Measurements from ENCODE around the gene RFX5.

RFX5 gene

DNA sequence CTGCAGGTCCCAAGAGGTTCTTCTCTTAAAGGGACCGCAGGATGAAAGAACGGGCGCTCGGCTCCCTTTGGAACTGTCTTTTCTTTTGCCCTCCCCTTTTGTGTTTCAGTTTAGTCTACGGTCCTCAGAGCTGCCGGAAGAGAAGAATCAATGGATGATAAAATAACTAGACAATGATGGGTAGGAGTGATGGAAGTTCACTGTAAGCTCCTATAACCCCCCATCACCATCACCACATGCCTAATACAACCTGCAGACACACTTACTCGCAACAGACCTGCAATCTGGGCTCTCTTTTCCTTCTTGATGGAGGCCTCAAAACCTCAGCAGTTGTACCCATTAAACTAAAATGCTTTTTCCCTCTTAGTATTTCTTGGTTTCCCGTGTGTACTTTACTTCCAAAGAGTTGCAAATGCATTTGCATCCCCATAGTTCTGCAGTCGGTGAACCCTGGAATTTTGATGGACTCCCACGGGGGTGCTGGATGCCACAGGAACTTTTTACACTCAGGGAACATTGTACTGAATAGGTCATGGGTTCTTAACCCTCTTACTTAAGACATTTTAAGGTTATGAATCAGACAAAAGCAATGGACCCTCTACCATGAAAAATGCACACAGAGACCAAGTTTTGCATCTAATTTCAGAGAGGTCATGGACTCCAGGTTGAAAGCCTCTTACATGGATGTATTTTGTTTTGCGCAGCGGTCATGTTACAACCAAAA is 633 bp upstream of the RFX5 start:
- H3K4me1 ChIP-seq (ENCODE audit: control insufficient read depth, insufficient read depth, low read length) = peaks cover 11% of the 10 kb centered on the region
- H3K36me3 ChIP-seq (ENCODE audit: control insufficient read depth, insufficient read depth, low read length) = peaks cover 13% of the 10 kb centered on the region
- no peak overlapping the region for H3K9ac ChIP-seq (ENCODE audit: low read length)
- H3K27me3 ChIP-seq (ENCODE audit: control insufficient read depth, insufficient read depth, low read length) = no peaks in the 10 kb centered on the region
- H3K4me3 ChIP-seq (ENCODE audit: low read length) = peak overlapping the region; percentile 85
- H3K27ac ChIP-seq (ENCODE audit: low read depth, low read length) = peak overlapping the region; percentile 49

DNA sequence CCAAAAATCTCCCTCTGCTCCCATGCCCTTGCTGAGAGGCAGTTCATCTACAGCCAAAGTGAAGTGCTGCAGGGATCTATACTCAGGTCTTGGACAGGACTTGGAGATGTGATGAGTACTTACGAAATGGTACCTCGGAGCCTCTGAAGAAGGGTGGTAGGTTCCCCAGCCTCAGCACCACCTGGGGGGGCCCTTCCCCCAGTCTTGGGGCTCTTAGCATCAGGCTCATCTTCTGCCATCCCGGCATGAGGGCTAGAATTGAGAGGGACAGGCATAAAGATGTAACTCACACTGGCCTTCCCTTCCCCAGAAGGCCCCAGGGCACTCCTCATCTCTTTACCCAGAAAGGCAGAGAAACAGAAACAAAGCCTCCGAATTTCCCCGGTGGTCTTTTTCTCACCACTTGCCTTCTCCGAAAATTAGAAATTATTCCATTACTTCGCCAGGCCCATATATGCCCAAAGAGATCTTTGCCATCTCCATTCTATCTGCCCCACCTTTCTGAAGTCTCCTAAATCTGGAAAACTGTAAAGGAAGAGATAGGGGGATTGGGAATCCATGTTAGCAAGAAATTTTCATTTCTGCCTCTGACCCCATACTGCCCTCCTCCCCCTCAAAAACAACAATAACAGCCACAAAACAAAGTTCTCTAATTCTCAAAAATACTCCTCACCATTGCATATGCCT is 827 bp downstream of the RFX5 start:
- peaks cover 11% of the 10 kb centered on the region for H3K4me1 ChIP-seq (ENCODE audit: control insufficient read depth, insufficient read depth, low read length)
- H3K27ac ChIP-seq (ENCODE audit: low read depth, low read length) = peak overlapping the region; percentile 89
- H3K4me3 ChIP-seq (ENCODE audit: low read length) = peak overlapping the region; percentile 85
- H3K9ac ChIP-seq (ENCODE audit: low read length) = peak overlapping the region; percentile 63
- H3K36me3 ChIP-seq (ENCODE audit: control insufficient read depth, insufficient read depth, low read length) = peaks cover 13% of the 10 kb centered on the region
- no peaks in the 10 kb centered on the region for H3K27me3 ChIP-seq (ENCODE audit: control insufficient read depth, insufficient read depth, low read length)

DNA sequence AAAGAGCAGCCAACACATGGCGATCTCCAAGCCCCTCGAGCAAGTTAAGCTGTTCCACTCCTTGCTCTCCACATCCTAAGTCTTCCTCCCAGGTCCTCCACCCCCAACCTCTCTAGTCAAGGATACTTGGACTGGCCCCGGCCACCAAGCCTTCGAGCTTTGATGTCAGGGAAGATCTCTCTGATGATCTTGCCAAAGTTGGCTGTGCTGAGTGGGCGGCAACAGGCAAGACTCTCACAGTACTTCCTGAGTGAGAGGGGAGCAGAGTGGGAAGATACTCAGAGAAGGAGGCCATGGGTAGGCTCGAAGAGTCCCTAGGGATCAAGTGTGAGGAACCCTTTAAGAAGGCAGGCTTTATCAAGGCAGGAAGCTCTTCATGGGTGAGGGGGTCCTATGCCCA is 2.8 kb downstream of the RFX5 start:
- Histone ChIP-seq H3K4me3 (ENCODE audit: low read length) (no peak overlapping the region), H3K9ac (ENCODE audit: low read length) (no peak overlapping the region), H3K36me3 (ENCODE audit: control insufficient read depth, insufficient read depth, low read length) (peaks cover 13% of the 10 kb centered on the region), H3K27me3 (ENCODE audit: control insufficient read depth, insufficient read depth, low read length) (no peaks in the 10 kb centered on the region), H3K4me1 (ENCODE audit: control insufficient read depth, insufficient read depth, low read length) (peaks cover 11% of the 10 kb centered on the region), H3K27ac (ENCODE audit: low read depth, low read length) (no peak overlapping the region)

DNA sequence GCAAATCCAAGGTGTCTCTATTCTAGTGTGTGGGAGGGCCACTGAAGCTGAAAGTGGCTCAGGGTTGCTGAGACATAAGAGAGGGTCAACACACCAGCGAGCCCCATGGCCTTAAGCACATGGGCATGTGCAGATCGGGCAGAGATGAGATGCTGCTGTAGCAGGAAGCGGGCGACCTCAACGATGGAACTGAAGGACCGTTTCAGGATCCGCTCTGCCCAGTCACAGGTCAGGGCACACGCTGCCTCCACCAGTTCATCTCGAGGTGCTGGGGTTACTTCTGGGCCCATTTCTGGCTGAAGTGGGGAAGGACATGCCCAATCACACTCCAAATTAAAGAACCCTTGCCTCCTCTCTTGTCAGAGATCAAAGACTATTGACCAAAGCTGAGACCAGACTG is 3.5 kb downstream of the RFX5 start:
- H3K9ac ChIP-seq (ENCODE audit: low read length) = no peak overlapping the region
- no peak overlapping the region for H3K4me3 ChIP-seq (ENCODE audit: low read length)
- peaks cover 13% of the 10 kb centered on the region for H3K36me3 ChIP-seq (ENCODE audit: control insufficient read depth, insufficient read depth, low read length)
- H3K4me1 ChIP-seq (ENCODE audit: control insufficient read depth, insufficient read depth, low read length) = peaks cover 11% of the 10 kb centered on the region
- H3K27me3 ChIP-seq (ENCODE audit: control insufficient read depth, insufficient read depth, low read length) = no peaks in the 10 kb centered on the region
- no peak overlapping the region for H3K27ac ChIP-seq (ENCODE audit: low read depth, low read length)

DNA sequence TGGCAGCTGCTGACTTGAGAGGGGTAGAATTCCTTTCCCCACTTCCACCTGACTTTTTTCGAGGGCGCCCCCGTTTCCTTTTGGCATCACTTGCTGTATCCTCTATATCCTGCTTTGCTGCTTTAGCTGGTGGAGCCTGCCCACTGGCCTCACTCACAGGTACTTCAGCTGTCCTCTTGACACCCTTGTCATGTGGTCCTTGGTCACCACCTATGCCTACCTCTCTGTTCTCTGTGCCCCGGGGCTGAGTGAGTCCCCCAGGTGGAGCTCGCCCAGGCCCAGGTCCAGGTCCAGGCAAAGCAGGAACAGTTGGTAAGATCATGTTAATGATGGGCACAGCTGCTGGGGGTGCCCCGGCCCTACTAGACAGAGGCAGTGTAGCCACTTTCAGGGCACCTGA is 4.5 kb downstream of the RFX5 start:
- no peak overlapping the region for H3K4me3 ChIP-seq (ENCODE audit: low read length)

DNA sequence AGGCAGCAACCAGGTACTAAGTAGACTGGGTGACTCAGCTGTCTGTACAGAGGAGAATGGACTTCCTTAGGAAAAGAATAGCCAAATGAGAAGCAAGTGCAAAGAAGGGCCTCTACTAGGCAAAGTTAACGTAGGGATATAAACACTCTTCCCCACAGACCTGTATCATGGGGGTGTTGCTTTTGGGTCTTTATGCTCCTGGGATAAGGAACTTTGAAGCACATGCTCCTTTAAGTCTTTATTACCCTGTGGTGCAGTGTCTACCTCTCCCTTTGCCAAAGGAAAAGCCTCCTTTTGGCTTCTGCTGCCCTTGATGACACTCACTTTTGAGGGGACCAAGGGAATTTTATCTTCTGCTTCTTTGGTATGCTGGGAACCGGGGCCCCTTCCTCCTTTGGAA is 5.0 kb downstream of the RFX5 start:
- Histone ChIP-seq H3K4me1 (ENCODE audit: control insufficient read depth, insufficient read depth, low read length) (peaks cover 6% of the 10 kb centered on the region), H3K27ac (ENCODE audit: low read depth, low read length) (no peak overlapping the region), H3K27me3 (ENCODE audit: control insufficient read depth, insufficient read depth, low read length) (no peaks in the 10 kb centered on the region), H3K36me3 (ENCODE audit: control insufficient read depth, insufficient read depth, low read length) (peaks cover 13% of the 10 kb centered on the region), H3K9ac (ENCODE audit: low read length) (no peak overlapping the region), H3K4me3 (ENCODE audit: low read length) (no peak overlapping the region)

More for the DNA sequence above, 4.5 kb downstream of the RFX5 start:
- H3K27ac ChIP-seq (ENCODE audit: low read depth, low read length) = no peak overlapping the region
- H3K4me1 ChIP-seq (ENCODE audit: control insufficient read depth, insufficient read depth, low read length) = peaks cover 8% of the 10 kb centered on the region
- no peak overlapping the region for H3K9ac ChIP-seq (ENCODE audit: low read length)
- peaks cover 13% of the 10 kb centered on the region for H3K36me3 ChIP-seq (ENCODE audit: control insufficient read depth, insufficient read depth, low read length)
- no peaks in the 10 kb centered on the region for H3K27me3 ChIP-seq (ENCODE audit: control insufficient read depth, insufficient read depth, low read length)

DNA sequence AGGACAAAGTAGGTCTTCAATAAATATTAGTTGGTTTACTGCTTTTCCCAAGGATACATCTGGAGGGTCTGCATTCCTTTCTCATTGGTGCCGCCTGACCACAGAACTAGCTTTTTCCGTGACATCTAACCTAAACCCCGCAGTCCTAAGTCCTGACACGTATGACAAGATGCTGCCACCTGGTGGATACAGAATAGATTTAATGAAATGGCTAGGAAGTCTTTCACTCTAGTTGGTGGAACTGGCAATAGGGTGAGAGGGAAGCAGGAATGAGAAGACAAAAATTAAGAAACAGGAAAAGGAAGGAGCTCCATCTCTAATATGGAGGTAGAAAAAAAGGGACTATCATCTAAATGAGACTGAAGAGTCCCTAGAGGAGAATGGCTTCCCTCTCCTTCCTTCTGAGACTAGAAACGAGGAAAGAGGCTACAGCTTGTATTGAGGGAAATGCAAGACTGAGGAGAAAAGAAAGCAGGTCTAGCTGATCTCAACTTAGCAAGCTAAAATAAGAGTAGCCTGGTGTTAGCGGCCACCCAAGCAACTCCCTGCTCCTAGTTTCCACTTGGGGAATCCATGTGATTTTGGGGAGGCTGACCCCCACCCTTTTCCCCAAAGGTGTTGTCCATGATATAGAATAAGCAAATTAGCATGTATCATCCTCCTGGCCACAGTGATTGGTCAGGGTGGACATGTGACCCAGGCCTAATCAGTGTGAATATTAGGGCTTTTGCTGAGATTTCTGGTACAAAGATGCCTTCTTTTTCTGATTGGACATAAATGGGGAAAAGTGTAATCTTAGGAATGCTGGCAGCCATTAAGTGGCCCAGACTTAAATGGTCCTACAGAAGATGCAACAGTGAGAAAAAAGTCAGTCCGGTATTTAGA is 5.9 kb downstream of the RFX5 start:
- peak overlapping the region; percentile 58 for H3K27ac ChIP-seq (ENCODE audit: low read depth, low read length)
- H3K4me1 ChIP-seq (ENCODE audit: control insufficient read depth, insufficient read depth, low read length) = peaks cover 3% of the 10 kb centered on the region
- H3K4me3 ChIP-seq (ENCODE audit: low read length) = no peak overlapping the region
- H3K9ac ChIP-seq (ENCODE audit: low read length) = no peak overlapping the region
- peaks cover 13% of the 10 kb centered on the region for H3K36me3 ChIP-seq (ENCODE audit: control insufficient read depth, insufficient read depth, low read length)
- H3K27me3 ChIP-seq (ENCODE audit: control insufficient read depth, insufficient read depth, low read length) = no peaks in the 10 kb centered on the region

DNA sequence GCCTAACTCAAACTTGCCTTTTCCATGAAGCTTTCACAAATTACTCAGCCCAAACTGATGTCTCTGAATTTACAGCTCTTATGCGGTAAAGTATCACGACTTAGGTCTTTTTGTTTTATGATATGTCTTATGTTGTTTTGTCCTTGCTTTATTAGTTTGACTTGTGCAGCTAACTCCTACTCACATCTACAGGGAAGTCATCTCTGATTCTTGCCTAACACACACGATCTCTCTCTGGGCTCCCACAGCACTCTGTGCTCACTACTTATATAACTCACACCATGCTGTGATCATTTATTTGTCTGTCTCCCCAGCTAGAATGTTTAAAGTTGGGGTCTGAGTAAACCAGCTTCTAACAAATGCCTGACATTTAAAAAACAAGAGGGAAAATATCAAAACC is 10.5 kb downstream of the RFX5 start:
- Histone ChIP-seq H3K4me1 (ENCODE audit: control insufficient read depth, insufficient read depth, low read length) (no peaks in the 10 kb centered on the region), H3K4me3 (ENCODE audit: low read length) (no peak overlapping the region), H3K27me3 (ENCODE audit: control insufficient read depth, insufficient read depth, low read length) (no peaks in the 10 kb centered on the region), H3K9ac (ENCODE audit: low read length) (no peak overlapping the region), H3K27ac (ENCODE audit: low read depth, low read length) (no peak overlapping the region), H3K36me3 (ENCODE audit: control insufficient read depth, insufficient read depth, low read length) (no peaks in the 10 kb centered on the region)

DNA sequence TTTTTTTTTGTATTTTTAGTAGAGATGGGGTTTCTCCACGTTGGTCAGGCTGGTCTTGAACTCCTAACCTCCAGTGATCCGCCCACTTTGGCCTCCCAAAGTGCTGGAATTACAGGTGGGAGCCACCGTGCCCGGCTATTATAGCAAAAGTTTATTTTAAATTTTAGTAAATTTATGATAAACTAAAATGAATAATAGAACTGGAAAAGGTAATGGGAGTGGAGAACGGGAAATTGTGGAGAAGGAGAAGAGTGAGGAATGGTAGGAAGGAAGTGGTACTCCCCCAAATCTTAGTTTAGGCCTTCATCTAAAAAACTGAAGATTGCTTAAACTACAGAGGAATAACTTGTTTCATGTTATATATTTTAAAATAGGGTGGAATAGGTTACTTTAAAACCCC is 12.2 kb downstream of the RFX5 start:
- H3K9ac ChIP-seq (ENCODE audit: low read length) = no peak overlapping the region
- no peak overlapping the region for H3K27ac ChIP-seq (ENCODE audit: low read depth, low read length)
- H3K36me3 ChIP-seq (ENCODE audit: control insufficient read depth, insufficient read depth, low read length) = no peaks in the 10 kb centered on the region
- no peak overlapping the region for H3K4me3 ChIP-seq (ENCODE audit: low read length)
- no peaks in the 10 kb centered on the region for H3K27me3 ChIP-seq (ENCODE audit: control insufficient read depth, insufficient read depth, low read length)
- H3K4me1 ChIP-seq (ENCODE audit: control insufficient read depth, insufficient read depth, low read length) = no peaks in the 10 kb centered on the region

DNA sequence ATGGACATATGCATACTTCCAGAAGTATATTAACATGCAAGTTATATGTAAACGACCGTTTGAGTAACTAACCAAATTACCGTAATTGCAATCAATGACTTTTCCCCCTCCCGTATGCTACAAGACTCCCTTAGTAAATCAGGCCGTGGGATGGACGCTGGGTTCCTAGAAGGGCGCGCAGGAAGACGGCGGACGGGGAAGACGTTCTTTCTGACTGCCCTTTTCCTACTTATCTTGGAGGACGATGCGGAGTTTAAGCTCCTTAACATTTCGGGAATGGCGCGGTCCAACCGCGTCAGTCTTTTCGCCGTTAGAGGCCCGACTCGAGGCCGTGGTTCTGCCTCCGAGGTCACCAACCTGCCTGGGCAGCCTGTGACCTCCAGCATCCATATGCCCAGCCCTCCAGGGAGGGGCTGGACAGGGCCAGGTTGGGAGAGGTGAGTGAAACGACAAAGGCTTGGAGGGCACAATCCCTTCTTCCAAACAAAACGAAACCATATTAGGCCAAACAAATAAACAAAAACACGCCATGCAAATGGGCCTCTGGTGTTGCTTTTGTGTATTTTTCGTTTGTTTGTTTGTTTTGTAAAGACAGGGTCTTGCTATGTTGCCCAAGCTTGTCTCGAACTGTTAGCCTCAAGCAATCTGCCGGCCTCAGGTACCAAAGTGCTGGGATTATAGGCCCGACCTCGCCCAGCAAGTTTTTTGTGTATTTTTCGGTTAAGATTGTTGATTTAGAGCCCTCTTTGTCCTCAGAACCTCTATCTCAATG is 19.0 kb downstream of the RFX5 start:
- Histone ChIP-seq H3K9ac (ENCODE audit: low read length) (peak overlapping the region; percentile 43), H3K36me3 (ENCODE audit: control insufficient read depth, insufficient read depth, low read length) (peaks cover 3% of the 10 kb centered on the region), H3K4me1 (ENCODE audit: control insufficient read depth, insufficient read depth, low read length) (peaks cover 12% of the 10 kb centered on the region), H3K27me3 (ENCODE audit: control insufficient read depth, insufficient read depth, low read length) (no peaks in the 10 kb centered on the region), H3K27ac (ENCODE audit: low read depth, low read length) (peak overlapping the region; percentile 79), H3K4me3 (ENCODE audit: low read length) (peak overlapping the region; percentile 88)

DNA sequence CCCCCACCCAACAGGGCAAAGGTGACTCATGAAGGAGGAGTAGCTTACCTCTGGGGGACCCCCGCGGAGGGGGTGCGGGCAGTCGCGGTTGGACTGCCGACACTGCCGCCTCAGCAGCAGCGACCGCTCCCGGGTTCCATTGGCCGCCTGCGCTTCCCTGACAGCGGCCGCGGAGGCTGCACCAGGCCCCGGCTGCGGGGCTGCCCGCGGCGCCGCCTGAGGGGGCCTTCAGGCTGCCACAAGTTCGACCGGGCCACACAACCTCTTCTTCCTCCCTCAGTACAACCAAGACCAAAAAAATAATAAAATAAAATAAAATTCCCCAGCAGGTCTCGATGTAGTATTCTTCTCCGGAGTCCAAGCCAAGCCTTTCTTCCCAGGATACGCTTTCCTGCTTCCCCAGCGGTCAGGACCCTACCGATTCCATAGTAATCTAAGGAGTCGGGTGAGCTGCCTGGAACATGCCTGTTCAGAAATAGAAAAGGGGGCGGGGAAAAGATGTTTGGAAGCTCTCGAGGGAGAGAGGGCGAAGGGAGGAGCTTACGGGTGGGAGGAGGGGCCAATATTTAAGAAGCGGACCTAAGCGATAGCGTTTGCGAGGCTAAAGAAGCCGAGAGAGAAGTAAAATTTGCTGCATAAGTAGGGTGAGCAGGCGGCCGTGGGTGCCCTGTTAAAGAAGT is 19.7 kb downstream of the RFX5 start, which contains the start of gene PI4KB:
Gene PI4KB, minus strand, starts transcription at position 194 of the 680 bp plus-strand sequence. CDS start 10,935 bp downstream, outside the sequence.
- peak within 1 kb of the TSS; percentile 50 for H3K9ac ChIP-seq (ENCODE audit: low read length)
- peaks cover 12% of the 10 kb centered on the region for H3K4me1 ChIP-seq (ENCODE audit: control insufficient read depth, insufficient read depth, low read length)
- H3K27ac ChIP-seq (ENCODE audit: low read depth, low read length) = peak within 1 kb of the TSS; percentile 79
- H3K27me3 ChIP-seq (ENCODE audit: control insufficient read depth, insufficient read depth, low read length) = no peaks in the 10 kb centered on the region
- peak within 1 kb of the TSS; percentile 88 for H3K4me3 ChIP-seq (ENCODE audit: low read length)
- H3K36me3 ChIP-seq (ENCODE audit: control insufficient read depth, insufficient read depth, low read length) = peaks cover 3% of the 10 kb centered on the region

Measured in rectal smooth muscle tissue (tissue), 1 donor.